ENCODE results near the gene VWA8. TPM values are rescaled to one million over a fixed set of nuclear protein-coding genes. Genes with fewer than 3 reads are reported as not detected.

VWA8 gene
- total RNA-seq, 4 donors from 2014 or later, result 27.7 to 47.7 (median 39.5) TPM

DNA sequence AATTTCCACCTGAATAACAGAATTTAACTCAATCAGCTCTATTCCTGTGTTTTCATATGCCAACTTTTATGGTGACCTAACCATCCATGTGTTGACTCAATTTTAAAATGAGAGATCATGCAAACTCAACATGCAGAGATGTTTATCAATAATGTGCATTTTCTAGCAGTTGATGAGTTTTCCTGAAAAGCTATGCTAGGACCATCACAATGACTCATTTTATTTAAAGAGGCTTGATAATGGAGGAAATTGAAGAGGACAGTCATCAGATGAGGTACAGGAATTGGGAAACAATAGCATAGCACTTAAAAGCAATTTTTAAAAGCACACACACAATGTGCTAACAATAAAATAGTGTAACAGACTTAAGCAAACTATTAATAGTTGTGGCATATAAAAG is 127.1 kb downstream of the VWA8 start:
- Histone ChIP-seq H3K4me3 (no peak overlapping the region), H3K27me3 (no peaks in the 10 kb centered on the region), H3K36me3 (peaks cover 0 to 3% (median 0%) of the 10 kb centered on the region in 3 donors), H3K4me1 (no peaks in the 10 kb centered on the region), H3K9me3 (no peaks in the 10 kb centered on the region), H3K27ac (no peak overlapping the region)
- no peak for TF ChIP-seq POLR2A (IDR thresholded peaks at IDR 0.05)
- TF ChIP-seq, protein P1, sequence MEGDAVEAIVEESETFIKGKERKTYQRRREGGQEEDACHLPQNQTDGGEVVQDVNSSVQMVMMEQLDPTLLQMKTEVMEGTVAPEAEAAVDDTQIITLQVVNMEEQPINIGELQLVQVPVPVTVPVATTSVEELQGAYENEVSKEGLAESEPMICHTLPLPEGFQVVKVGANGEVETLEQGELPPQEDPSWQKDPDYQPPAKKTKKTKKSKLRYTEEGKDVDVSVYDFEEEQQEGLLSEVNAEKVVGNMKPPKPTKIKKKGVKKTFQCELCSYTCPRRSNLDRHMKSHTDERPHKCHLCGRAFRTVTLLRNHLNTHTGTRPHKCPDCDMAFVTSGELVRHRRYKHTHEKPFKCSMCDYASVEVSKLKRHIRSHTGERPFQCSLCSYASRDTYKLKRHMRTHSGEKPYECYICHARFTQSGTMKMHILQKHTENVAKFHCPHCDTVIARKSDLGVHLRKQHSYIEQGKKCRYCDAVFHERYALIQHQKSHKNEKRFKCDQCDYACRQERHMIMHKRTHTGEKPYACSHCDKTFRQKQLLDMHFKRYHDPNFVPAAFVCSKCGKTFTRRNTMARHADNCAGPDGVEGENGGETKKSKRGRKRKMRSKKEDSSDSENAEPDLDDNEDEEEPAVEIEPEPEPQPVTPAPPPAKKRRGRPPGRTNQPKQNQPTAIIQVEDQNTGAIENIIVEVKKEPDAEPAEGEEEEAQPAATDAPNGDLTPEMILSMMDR (IDR thresholded peaks at IDR 0.05), result no peak
- DNase-seq, result no peak

DNA sequence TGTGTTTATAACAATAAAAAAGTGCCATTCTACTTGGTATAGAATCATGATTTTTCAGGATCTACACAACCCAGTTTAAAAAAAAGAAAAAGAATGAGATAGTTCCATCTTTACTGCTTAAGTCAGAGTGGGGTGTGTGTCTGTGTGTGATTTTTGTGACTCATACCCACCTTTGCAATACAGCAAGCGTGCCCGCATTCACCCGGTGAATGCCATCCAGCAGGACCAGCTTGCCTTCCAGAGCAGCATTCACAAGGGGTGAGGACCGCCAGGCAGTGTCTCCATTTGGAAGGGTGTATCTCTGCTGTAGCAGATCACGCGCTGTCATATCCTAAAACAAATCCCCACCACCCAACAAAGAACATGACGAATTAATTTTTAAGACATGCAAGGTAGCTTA is 127.7 kb downstream of the VWA8 start:
- H3K36me3 ChIP-seq, result peaks cover 0 to 3% (median 0%) of the 10 kb centered on the region in 3 donors
- DNase-seq, result no peak
- no peaks in the 10 kb centered on the region for H3K4me1 ChIP-seq
- H3K4me3 ChIP-seq, result no peak overlapping the region
- no peaks in the 10 kb centered on the region for H3K27me3 ChIP-seq
- H3K9me3 ChIP-seq, result no peaks in the 10 kb centered on the region
- H3K27ac ChIP-seq, result no peak overlapping the region
- TF ChIP-seq, protein P1 (IDR thresholded peaks at IDR 0.05), result no peak
- TF ChIP-seq POLR2A (IDR thresholded peaks at IDR 0.05), result no peak

DNA sequence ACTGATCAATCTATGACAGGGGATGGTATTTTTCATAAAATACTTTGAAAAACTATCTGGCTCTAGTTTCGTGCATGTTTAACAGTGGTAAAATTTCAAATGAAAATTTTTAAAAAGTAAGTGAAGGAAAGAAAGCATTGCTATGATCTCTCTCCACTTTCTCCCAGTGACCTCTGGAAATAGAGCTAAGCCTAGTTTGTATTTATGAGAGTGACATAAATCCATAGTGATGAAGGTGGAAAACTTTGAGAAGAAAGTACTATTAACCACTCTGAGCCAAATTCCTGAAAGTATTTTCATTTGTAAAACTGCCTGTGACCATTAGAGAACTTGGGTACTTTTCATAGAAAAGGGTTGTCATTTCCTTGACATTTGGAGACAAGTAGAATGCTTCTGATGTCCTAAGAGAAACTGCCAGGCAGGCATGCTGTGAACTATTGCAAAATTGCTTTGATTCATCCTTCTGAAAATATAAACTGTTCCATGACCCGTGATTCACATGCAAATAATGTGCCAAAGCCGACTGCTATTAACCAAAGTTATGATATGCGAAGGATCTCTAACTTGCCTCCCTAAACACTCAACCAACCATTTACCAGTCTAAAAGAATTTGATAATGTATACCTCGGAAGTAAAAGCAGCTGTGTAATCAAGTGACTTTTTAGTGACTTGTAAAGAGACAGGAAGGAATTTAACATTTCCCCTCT is 133.2 kb downstream of the VWA8 start:
- Histone ChIP-seq H3K27me3 (no peaks in the 10 kb centered on the region), H3K4me3 (no peak overlapping the region), H3K4me1 (no peaks in the 10 kb centered on the region), H3K36me3 (peaks cover 0 to 3% (median 0%) of the 10 kb centered on the region in 3 donors), H3K9me3 (no peaks in the 10 kb centered on the region), H3K27ac (no peak overlapping the region)
- no peak for DNase-seq
- TF ChIP-seq, protein P1 (IDR thresholded peaks at IDR 0.05), result no peak
- no peak for TF ChIP-seq POLR2A (IDR thresholded peaks at IDR 0.05)

DNA sequence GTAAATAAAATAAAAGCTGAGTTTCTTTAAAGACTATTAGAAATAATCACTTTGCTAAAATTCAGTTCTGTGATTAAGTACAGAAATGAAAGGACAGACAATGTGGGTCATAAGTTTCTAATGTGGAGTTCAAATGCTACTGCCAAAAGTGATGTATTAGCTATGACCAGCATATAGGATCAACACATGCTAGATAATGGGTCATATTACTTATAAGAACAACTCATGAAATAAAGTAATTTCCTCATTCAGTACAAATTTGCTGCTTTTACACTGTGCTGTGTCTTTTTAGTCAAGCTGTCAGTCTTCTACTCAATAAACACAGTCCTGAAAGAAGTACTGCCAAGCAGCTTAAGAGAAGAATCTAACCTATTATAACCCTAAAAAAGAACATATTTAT is 135.2 kb downstream of the VWA8 start:
- Histone ChIP-seq H3K9me3 (no peaks in the 10 kb centered on the region), H3K27ac (no peak overlapping the region), H3K27me3 (no peaks in the 10 kb centered on the region), H3K4me3 (no peak overlapping the region), H3K4me1 (no peaks in the 10 kb centered on the region), H3K36me3 (no peaks in the 10 kb centered on the region)
- DNase-seq, result no peak
- no peak for TF ChIP-seq POLR2A (IDR thresholded peaks at IDR 0.05)
- TF ChIP-seq, protein P1 (IDR thresholded peaks at IDR 0.05), result no peak

DNA sequence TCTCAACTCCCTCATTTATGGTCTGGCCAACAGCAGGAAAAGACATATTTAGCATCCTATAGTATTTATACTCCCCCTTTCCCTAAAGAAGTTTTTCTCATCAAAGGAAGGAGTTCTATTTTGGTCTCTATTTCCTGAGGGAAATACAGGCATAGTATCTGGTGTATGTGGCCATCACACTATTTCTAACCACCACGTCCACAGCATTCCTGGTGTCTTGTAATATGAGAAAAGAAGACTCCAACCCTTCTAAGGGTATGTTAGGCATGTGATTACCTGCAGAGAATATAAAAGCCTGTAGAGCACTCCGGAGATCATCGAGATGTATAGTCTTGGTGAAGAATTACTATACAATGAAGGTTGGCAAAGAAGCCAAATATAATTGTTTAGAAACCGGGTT is 137.4 kb downstream of the VWA8 start:
- Histone ChIP-seq H3K9me3 (no peaks in the 10 kb centered on the region), H3K27ac (no peak overlapping the region), H3K36me3 (peaks cover 0 to 4% (median 0%) of the 10 kb centered on the region in 3 donors), H3K4me3 (no peak overlapping the region), H3K4me1 (no peaks in the 10 kb centered on the region), H3K27me3 (no peaks in the 10 kb centered on the region)
- TF ChIP-seq, protein P1 (IDR thresholded peaks at IDR 0.05), result no peak
- TF ChIP-seq POLR2A (IDR thresholded peaks at IDR 0.05), result no peak
- DNase-seq, result no peak
